Measurements from ENCODE around the gene SMU1. TPM values are rescaled to one million over a fixed set of nuclear protein-coding genes. Genes with fewer than 3 reads are reported as not detected.

SMU1 gene
- total RNA-seq, 1 donor from 2014 or later, result 22.9 TPM

- Mint-ChIP-seq H3K4me3 (ENCODE audit: unreplicated experiment) (peak overlapping the region; percentile 56), H3K9me3 (ENCODE audit: unreplicated experiment) (no peaks in the 10 kb centered on the region), H3K4me1 (ENCODE audit: low read depth, unreplicated experiment) (peaks cover 38% of the 10 kb centered on the region), H3K27me3 (ENCODE audit: low read depth, unreplicated experiment) (no peaks in the 10 kb centered on the region), H3K27ac (ENCODE audit: unreplicated experiment) (no peak overlapping the region), H3K36me3 (ENCODE audit: low read depth, unreplicated experiment) (peaks cover 23% of the 10 kb centered on the region)
- Histone ChIP-seq H3K4me3 (ENCODE audit: insufficient read depth, low read depth, low read length) (no peak overlapping the region), H3K4me2 (ENCODE audit: low read length) (peak overlapping the region; percentile 5), H4K20me1 (ENCODE audit: insufficient read depth, low read length) (peaks cover 92% of the 10 kb centered on the region), H3K79me2 (ENCODE audit: insufficient read depth, low read length) (peaks cover 87% of the 10 kb centered on the region), H3K4me1 (ENCODE audit: insufficient read depth, low read length) (peaks cover 6% of the 10 kb centered on the region), H2AFZ (ENCODE audit: low read depth, low read length) (no peak overlapping the region), H3K9ac (ENCODE audit: low read length) (no peak overlapping the region), H3K36me3 (ENCODE audit: insufficient read depth, low read length) (peaks cover 75% of the 10 kb centered on the region), H3K27ac (ENCODE audit: low read depth, low read length) (no peak overlapping the region), H3K9me3 (ENCODE audit: insufficient read depth, low read depth, low read length) (no peaks in the 10 kb centered on the region), H3K27me3 (ENCODE audit: insufficient read depth, low read length) (no peaks in the 10 kb centered on the region)
- FAIRE-seq (no peak), DNase-seq (ENCODE audit: low read depth) (no peak)
- TF ChIP-seq CTCF (IDR thresholded peaks at IDR 0.05; ENCODE audit: insufficient read depth, low read depth, low read length) (no peak), EZH2 (IDR thresholded peaks at IDR 0.05; ENCODE audit: insufficient read depth, low read length) (no peak)
Observed at GRCh38 chr9:33032292-33032691, 44.2 kb downstream of the SMU1 start.

DNA sequence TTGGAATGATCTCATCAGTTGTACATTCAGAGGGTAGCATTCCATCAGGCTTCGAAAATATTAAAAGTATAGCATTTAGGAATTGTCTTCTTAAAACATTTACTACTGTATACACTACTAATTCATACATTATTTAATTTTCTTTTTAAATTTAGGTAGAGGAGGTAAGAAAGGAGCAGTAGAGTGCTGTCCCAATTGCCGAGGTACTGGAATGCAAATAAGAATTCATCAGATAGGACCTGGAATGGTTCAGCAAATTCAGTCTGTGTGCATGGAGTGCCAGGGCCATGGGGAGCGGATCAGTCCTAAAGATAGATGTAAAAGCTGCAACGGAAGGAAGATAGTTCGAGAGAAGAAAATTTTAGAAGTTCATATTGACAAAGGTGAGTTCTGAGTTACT is 46.2 kb downstream of the SMU1 start:
- Histone ChIP-seq H3K79me2 (ENCODE audit: insufficient read depth, low read length) (peaks cover 98% of the 10 kb centered on the region), H2AFZ (ENCODE audit: low read depth, low read length) (no peak overlapping the region), H3K27ac (ENCODE audit: low read depth, low read length) (no peak overlapping the region), H3K9ac (ENCODE audit: low read length) (no peak overlapping the region), H4K20me1 (ENCODE audit: insufficient read depth, low read length) (peaks cover 94% of the 10 kb centered on the region), H3K27me3 (ENCODE audit: insufficient read depth, low read length) (no peaks in the 10 kb centered on the region), H3K4me1 (ENCODE audit: insufficient read depth, low read length) (peaks cover 14% of the 10 kb centered on the region), H3K36me3 (ENCODE audit: insufficient read depth, low read length) (peaks cover 62% of the 10 kb centered on the region), H3K9me3 (ENCODE audit: insufficient read depth, low read depth, low read length) (no peaks in the 10 kb centered on the region), H3K4me2 (ENCODE audit: low read length) (no peak overlapping the region), H3K4me3 (ENCODE audit: insufficient read depth, low read depth, low read length) (no peak overlapping the region)
- peak overlapping the region; percentile 3 for H3K4me3 Mint-ChIP-seq (ENCODE audit: unreplicated experiment)
- peaks cover 23% of the 10 kb centered on the region for H3K36me3 Mint-ChIP-seq (ENCODE audit: low read depth, unreplicated experiment)
- no peaks in the 10 kb centered on the region for H3K9me3 Mint-ChIP-seq (ENCODE audit: unreplicated experiment)
- no peaks in the 10 kb centered on the region for H3K27me3 Mint-ChIP-seq (ENCODE audit: low read depth, unreplicated experiment)
- FAIRE-seq, result no peak
- H3K4me1 Mint-ChIP-seq (ENCODE audit: low read depth, unreplicated experiment), result peaks cover 43% of the 10 kb centered on the region
- DNase-seq (ENCODE audit: low read depth), result no peak
- TF ChIP-seq EZH2 (IDR thresholded peaks at IDR 0.05; ENCODE audit: insufficient read depth, low read length) (no peak), CTCF (IDR thresholded peaks at IDR 0.05; ENCODE audit: insufficient read depth, low read depth, low read length) (no peak)
- H3K27ac Mint-ChIP-seq (ENCODE audit: unreplicated experiment), result no peak overlapping the region

GRCh38 chr9:33029231-33029786 is 47.2 kb downstream of the SMU1 start:
- Histone ChIP-seq H3K9me3 (ENCODE audit: insufficient read depth, low read depth, low read length) (no peaks in the 10 kb centered on the region), H3K27ac (ENCODE audit: low read depth, low read length) (peak overlapping the region; percentile 3), H3K36me3 (ENCODE audit: insufficient read depth, low read length) (peaks cover 53% of the 10 kb centered on the region), H2AFZ (ENCODE audit: low read depth, low read length) (no peak overlapping the region), H4K20me1 (ENCODE audit: insufficient read depth, low read length) (peaks cover 85% of the 10 kb centered on the region), H3K27me3 (ENCODE audit: insufficient read depth, low read length) (no peaks in the 10 kb centered on the region), H3K4me1 (ENCODE audit: insufficient read depth, low read length) (peaks cover 14% of the 10 kb centered on the region), H3K4me3 (ENCODE audit: insufficient read depth, low read depth, low read length) (no peak overlapping the region), H3K4me2 (ENCODE audit: low read length) (peak overlapping the region; percentile 94), H3K9ac (ENCODE audit: low read length) (no peak overlapping the region), H3K79me2 (ENCODE audit: insufficient read depth, low read length) (peaks cover 97% of the 10 kb centered on the region)
- FAIRE-seq (no peak), DNase-seq (ENCODE audit: low read depth) (peak; percentile 32)
- Mint-ChIP-seq H3K4me1 (ENCODE audit: low read depth, unreplicated experiment) (peaks cover 43% of the 10 kb centered on the region), H3K36me3 (ENCODE audit: low read depth, unreplicated experiment) (peaks cover 23% of the 10 kb centered on the region), H3K27me3 (ENCODE audit: low read depth, unreplicated experiment) (no peaks in the 10 kb centered on the region), H3K4me3 (ENCODE audit: unreplicated experiment) (peak overlapping the region; percentile 94), H3K9me3 (ENCODE audit: unreplicated experiment) (no peaks in the 10 kb centered on the region), H3K27ac (ENCODE audit: unreplicated experiment) (no peak overlapping the region)
- no peak for TF ChIP-seq CTCF (IDR thresholded peaks at IDR 0.05; ENCODE audit: insufficient read depth, low read depth, low read length)
- TF ChIP-seq EZH2 (IDR thresholded peaks at IDR 0.05; ENCODE audit: insufficient read depth, low read length), result no peak
